ENCODE results near the gene PHLDA3. TPM values are rescaled to one million over a fixed set of nuclear protein-coding genes. Genes with fewer than 3 reads are reported as not detected.

The PHLDA3 gene
- total and polyA plus RNA-seq, 4 donors, result 0.36 to 2.2 (median 1.0) TPM

- no peak for DNase-seq (ENCODE audit: low spot score)
- no peaks in the 10 kb centered on the region for H3K9me3 ChIP-seq (ENCODE audit: control insufficient read depth in 4 of 4, low read length in 3 of 4)
- H3K27ac ChIP-seq (ENCODE audit: low read depth in 1 of 2, low read length in 2 of 2), result no peak overlapping the region
- no peak overlapping the region for H3K4me3 ChIP-seq (ENCODE audit: low read depth in 1 of 3, low read length in 3 of 3)
- H3K9ac ChIP-seq (ENCODE audit: low read depth in 1 of 2, low read length in 2 of 2), result no peak overlapping the region
- WGBS, result 98% methylated on average over 2 of the region's 2 CpGs
- H3K4me1 ChIP-seq (ENCODE audit: control insufficient read depth in 4 of 4, insufficient read depth in 4 of 4, low read length in 3 of 4), result peaks cover 17 to 49% (median 40%) of the 10 kb centered on the region in 4 donors
- TF ChIP-seq GABPA (IDR thresholded peaks at IDR 0.05 in 1 of 2, conservative IDR thresholded peaks at IDR 0.05 in 1 of 2) (no peak), JUND (IDR thresholded peaks at IDR 0.05) (no peak), ATF3 (IDR thresholded peaks at IDR 0.05) (no peak), SP1 (IDR thresholded peaks at IDR 0.05) (no peak), HNF4A (conservative IDR thresholded peaks at IDR 0.05) (no peak), TAF1 (conservative IDR thresholded peaks at IDR 0.05) (no peak), EGR1 (IDR thresholded peaks at IDR 0.05; ENCODE audit: low read depth in 2 of 2) (no peak), ZBTB33 (IDR thresholded peaks at IDR 0.05) (no peak), YY1 (IDR thresholded peaks at IDR 0.05) (no peak), CTCF (IDR thresholded peaks at IDR 0.05; ENCODE audit: low read depth, low read length, missing input control) (no peak), FOXA2 (IDR thresholded peaks at IDR 0.05) (no peak), RAD21 (IDR thresholded peaks at IDR 0.05) (no peak), RXRA (IDR thresholded peaks at IDR 0.05) (no peak), NR2F2 (IDR thresholded peaks at IDR 0.05) (no peak), REST (IDR thresholded peaks at IDR 0.05) (no peak), FOXA1 (IDR thresholded peaks at IDR 0.05) (no peak), MAX (IDR thresholded peaks at IDR 0.05) (no peak), HNF4G (IDR thresholded peaks at IDR 0.05) (no peak)
- no peaks in the 10 kb centered on the region for H3K27me3 ChIP-seq (ENCODE audit: control insufficient read depth in 4 of 4, insufficient read depth in 4 of 4, low read length in 3 of 4)
- H3K36me3 ChIP-seq (ENCODE audit: control insufficient read depth in 4 of 4, insufficient read depth in 3 of 4, low read depth in 1 of 4, low read length in 3 of 4), result no peaks in the 10 kb centered on the region
Measured at GRCh38 chr1:201509601-201510374, 40.8 kb upstream of the PHLDA3 start.
